HG02970 (cell line): ENCODE results near the gene TRPV4.

Experiments used
- ATAC-seq: cut with Tn5 transposase; IDR thresholded peaks from one replicate; pipeline ENCODE4 v1.9.1; 2021; ENCODE audit warnings: mild to moderate bottlenecking, moderate library complexity, moderate number of reproducible peaks; ENCODE audit not compliant: unreplicated experiment, low FRiP score

TRPV4 gene

DNA sequence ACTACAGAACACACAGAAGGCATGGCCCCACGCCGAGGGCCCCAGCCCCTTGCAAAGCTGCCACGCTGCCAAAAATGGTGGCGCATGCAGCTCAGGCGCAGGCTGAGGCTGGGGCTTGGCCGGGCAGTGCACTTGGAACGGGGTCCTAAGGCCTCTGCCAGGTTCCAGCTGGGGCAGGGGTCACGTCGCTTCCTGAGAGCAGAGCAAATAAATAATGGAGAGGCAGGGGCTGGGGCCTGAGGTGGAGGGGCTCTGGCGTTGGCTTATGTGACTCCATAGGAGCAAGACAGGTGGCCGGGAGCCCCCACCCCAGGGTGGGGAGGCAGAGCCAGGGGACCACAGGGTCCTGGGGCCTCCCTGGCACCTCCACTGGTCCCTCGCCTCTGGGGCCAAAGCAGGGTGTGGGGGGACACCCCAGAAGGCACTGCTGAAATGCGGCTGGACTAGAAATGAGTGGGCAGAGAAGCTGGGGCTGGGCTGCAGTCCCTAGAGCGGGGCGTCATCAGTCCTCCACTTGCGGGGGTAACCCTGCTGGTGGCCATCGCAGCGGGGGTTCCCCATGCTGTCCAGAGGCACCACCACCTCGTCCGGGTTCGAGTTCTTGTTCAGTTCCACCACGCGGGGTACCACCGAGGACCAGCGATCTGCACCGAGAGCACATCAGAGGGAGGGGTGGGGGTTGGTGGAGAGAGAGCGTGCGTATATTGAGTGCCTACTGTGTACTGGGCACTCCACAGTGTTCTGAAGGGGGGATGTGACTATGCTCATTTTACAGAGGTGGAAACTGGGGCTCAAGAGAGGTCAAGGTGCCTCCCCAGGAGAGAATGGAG, 49.8 kb downstream of the TRPV4 start:
- no peak for ATAC-seq

DNA sequence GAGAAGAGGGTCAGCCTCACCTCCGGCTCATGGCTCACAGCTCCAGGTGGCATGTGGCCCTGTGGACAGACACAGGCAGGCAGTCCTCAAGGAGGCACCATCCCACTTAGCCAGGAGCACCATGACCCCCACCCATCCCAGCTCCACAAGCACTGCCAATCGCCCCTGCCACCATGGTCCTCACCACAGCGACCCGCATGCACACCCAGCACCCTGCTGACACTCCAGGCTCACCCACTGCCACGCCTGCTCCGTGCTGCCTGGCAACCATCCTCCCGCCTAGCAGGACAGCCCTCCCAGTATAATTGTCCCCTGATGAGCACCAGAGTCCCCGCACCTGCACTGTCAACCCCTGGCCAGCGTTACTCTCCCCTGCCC, 50.9 kb downstream of the TRPV4 start:
- ATAC-seq: no peak

DNA sequence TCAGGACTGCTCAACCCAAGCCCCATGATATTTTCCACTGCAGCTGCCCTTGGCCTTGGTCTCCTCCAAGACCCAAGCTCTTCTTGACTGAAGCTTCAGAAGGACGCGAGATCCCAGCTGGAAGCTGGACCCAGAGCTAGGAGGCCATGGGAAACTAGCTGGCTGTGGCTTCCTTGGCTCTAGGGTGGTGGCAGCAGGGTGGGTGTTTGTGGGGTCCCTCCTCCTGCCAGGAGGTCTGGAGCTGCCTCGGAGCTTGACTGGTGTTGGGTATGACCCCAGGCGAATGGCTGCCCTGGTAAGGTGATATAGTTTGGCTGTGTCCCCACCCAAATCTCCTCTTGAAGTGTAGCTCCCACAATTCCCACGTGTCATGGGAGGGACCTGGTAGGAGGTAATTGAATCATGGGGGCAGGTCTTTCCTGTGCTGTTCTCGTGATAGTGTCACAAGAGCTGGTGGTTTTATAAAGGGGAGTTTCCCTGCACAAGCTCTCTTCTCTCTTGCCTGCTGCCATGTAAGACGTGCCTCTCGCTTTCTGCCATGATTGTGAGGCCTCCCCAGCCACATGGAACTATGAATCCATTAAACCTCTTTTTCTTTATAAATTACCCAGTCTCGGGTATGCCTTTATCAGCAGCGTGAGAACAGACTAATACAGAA, 51.4 kb downstream of the TRPV4 start:
- no peak for ATAC-seq

DNA sequence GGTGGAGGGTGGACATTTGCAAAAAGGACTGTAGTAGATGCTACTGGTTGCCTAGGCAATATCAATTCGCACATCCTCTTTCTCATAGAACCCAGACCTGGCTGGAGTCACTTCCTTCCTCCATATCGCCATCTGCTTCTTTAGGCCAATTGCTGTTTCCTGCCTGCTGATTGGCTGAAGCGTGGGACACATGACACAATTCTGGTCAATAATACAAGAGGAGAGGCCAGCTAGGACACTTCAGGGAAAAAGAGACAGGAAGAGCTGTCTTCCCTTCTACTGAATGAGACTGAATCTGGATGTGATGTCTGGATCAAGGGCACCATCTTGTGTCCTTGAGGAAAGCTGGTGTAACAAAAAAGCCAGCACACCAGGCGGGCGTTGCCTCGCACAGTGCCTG, 53.8 kb downstream of the TRPV4 start:
- no peak for ATAC-seq

DNA sequence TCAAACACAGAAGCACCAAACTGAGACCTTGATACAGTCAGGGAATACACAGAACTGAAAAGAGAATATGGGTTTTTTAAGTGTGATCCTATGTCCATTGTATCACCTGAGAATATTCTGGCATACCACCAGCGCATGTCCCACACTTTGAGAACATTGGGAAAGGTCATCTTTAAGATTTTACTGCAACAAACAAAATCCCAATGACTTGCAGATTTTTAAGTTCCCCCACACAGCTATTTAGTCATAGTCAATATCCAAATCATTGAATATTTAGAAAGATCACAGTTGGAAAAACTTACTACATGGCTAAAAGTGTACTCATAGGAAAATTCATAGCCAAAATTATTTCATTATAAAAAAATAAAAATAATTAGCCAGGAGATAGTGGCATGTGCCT, 54.5 kb downstream of the TRPV4 start:
- no peak for ATAC-seq

DNA sequence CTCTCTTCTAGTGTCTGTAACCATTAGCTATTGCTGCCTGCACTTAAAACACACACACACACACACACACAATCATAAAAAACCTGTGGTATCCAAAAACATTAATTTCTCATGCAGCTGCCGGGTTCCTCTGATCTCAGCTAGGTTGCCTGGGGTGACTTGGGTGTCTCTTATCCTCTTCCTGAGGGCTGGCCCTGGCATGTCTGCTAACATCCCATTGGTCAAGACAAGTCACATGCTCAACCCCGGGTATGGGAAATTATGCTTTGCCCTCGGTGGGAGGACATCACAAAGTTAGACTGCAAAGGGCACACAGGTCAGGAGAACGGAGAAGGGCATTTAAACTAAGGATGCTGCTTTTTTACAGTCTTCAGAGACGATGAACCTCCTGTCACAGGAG, 55.7 kb downstream of the TRPV4 start:
- no peak for ATAC-seq

DNA sequence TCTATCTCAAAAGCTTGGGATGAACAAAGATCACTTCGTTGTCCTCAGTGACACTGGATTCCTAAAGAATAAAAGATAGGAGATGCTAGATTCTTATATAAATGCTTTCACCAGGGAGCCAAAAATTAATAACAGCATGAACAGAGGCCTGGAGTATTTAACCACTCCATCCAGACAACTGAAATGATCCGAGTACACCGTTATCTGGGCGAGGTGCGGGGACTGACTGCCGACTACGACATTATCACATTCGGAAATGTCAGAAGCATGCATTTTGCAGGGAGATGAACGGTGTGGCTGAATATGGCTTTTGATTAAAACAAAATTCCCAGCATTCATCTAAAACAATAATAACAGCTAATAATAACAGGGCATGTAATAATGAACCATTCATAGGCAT, 56.6 kb downstream of the TRPV4 start:
- ATAC-seq: no peak

DNA sequence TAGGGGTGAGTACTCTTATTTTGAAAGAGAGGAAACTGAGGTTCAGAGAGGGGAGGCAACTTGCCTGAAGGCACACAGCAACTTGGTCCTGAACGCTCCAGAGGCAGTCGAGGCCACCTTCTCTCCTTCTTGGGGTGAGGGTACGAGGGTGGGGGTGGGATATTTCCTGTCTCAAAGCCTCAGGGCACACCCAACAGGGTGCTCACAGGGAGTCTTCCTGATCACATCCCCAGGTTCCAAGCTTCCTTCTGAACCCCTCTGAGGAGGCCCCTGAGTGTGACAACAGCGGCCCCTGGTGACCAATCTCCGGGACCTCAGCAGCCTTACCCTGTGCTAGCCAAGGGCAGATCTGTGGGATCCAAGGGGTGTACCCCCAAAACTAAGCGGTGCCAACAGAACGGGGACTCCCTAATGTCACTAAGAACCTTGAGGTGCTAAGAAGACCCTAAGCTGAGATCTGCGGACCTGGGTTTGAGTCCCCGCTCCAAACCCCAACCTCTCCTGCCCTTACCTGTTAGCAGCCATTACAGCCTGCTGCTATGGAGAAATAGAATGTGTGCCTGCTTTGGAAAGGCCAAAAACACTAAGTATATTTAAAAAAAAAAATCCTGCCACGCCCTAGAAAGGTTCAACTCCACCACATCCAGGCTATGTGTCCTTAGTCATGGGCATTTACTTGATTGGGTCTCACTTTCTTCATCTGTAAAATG, 57.9 kb downstream of the TRPV4 start:
- no peak for ATAC-seq

DNA sequence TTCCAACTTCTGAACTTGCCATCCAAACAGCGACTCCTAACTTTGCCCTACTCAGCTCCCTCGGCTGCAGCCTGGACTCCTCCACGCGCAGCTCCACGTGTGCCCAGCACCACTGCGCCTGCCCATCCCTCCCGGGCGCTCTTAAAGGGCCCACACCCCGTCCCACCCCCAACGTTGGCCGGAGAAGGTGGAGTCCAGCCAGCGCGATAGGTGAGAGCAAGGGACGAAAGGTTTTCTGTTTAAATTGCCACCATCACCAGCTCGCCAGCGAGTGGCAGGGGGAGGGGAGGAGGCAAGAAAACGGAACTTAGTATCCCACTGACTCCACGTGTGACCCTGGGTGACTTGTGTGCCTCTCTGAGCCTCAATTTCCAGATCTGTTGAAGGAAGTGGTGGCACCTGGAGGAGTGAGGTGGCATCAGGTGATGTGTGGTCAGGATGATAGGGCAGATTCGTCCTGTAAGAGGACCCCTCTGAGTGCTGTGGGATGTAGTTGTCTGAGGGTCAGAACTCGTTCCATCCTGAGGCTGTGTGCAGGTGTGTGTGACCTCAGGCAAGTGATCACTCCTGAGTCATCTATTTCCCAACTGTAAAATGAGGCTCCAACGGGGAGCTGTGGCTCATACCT, 59.7 kb downstream of the TRPV4 start:
- no peak for ATAC-seq

DNA sequence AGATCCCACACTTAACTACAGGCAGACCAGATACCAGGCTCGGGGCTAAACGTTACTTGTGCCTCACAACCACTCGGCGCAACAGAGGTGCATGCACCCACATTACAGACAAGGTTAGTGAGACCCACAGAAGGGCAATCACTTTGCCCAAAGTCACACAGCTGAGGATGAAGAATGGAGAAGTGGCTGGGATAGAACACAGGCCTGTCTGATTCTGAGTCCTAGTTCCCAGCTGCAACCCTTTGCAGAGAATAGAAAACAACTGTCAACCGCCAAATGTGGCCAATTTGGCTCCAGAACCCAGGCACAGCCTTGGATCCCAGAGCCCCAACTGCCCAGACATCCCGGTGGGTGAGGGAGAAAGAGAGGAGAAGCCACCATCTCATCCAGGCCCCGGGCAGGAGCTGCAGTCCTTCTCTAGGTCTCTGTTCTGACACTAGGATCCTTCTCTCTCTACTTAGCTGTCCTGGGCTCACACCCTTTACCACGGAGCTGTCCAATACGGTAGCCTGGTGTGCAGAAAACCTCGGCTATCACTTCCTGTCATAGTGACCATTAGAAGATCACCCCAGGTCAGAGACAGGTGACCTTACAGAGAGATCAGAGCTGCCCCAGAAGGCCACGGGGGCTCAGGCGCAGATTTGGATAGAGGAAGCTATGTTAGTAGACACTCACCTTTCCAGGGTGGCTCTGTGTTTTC, 60.4 kb downstream of the TRPV4 start:
- ATAC-seq: no peak

DNA sequence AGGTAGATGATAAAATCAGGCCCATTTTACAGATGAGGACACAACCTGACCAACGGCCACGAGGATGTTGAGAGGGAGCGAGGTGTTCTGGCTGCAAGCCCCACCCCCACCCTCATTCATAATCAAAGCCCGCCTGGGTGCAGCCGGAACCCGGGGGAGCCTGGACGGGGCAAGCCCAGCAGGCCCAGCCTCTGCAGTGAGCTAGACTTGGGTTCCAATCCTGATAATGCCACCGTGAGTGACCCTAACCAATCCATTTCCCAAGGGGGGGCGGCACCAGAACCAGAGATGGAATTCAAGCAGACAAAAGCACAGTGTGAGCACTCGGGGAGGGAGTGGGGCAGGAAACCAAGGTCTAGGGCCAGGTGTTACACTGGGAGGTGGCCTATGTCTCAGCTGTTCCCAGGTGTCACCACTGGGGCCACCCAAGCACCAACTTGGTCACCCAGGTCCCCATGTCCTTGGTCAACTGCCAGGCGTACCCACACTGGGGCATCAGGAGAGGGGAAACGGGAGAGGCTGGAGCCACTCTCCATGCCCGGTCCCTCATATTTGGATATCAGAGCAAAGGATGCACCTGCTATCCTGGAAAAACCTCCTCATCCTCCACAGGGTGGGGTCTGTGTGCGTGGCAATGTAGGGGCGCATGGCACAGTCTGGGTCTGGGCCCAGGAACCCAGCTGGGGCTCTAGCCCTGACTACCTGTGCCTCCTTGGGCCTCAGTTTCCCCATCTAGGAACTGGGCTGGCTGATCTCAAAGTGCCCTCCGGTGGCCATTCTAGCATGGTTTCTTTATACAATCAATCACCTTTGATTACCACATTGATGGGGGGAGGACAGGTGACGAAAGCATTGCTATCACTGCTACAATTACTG, 61.2 kb downstream of the TRPV4 start:
- ATAC-seq: no peak

DNA sequence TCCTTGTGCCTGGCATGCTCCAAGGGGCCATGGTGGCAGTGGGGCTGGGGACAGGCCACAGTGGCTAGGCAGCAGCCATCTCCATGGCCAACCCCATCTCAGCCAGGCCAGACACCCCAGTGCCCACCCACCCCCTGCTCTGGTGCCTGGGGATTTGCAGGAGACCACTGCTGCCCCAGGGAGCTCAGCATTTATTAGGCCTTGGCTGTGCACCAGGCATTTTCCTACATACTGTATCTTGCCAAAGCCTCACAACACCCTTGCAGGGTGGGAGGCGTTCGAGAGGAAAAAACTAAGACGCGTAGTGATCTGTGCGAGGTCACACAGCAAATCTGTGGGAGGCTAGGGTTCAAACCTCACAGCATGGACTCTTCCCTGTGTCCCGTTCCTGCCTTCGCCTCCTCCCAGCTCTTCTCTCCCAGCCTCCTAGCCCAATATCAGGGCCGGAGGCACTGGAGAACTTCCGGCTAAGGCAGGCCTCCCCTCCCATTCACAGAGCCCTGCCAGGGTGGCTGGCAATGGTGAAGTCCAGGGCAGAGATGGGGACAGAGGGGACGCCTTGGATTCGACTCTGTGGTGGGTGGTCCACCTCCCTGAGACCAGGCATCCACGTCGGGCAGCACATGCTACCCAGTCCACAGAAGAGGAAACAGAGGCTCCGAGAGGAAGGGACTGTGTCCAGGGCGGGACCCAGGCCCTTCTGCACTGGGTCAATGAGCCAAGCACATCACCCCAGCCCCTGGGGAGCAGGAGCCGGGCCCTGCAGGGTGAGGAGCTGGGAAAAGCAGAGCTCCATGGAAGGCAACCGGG, 62.1 kb downstream of the TRPV4 start:
- no peak for ATAC-seq

DNA sequence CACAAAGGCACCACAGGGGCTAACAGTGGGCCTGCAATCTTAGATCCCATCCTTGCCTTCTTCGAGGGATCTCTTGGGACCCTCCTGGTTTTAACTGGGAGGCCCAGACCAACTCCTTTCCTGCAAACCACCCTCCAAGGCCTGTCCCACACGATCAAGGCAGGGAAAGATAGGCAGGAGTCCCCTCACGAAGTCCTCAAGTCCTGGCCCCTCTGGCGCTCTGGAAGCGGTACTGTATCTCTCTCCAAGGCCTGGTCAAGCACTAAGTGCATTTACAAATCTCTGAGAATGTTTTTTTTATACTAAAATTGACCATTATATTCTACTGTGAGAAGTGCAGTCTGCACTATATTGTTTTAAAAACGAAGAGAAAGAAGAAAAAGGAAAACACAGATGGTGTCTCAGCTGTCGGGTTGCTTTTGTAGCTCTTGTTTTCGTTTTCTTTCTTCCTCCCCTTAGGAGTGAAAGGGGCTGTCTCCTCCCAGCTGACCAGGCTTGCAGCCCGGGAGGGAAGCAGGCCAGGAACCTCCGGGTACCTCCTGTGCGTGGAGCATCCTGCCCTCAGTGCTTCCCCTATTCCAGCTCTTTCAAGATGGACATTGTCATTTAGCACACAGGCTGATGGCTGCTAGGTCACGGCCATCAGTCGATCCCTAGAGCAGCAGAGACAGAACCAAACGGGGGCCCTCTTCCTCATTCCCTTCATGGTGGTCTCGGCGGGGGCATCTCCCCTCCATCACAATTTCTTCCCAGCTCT, 62.9 kb downstream of the TRPV4 start:
- no peak for ATAC-seq

DNA sequence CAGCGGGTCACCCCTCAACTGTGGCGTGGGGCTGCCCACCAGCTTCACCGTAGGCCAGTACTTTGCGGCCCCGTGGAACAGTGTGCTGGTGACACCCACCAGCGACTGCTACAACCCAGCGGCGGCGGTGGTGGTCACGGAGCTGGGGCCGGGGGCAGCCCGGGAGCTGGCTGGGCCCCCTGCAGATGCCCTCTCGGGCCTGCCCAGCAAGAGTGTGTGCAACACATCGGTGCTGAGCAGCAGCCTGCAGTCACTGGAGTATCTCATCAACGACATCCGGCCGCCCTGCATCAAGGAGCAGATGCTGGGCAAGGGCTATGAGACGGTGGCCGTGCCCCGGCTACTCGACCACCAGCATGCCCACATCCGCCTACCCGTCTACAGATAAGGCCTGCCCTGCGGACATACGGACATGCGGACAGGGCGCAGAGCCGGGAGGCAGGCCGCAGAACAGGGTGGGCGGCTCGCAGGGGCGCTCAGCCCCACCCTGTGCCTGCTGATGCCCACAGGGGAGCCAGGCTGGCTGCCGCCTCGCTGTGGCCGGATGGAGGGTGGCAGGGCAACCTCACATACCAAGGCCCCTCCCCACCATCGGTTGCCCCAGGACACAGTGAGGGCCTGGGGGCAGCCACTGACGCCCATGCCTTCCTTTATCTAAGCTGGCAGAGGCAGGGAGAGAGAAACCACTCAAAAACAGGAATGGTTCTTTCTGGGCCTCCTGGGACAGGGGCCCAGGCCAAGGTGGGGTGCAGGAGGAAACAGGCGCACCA, 64.1 kb downstream of the TRPV4 start:
- ATAC-seq: no peak

DNA sequence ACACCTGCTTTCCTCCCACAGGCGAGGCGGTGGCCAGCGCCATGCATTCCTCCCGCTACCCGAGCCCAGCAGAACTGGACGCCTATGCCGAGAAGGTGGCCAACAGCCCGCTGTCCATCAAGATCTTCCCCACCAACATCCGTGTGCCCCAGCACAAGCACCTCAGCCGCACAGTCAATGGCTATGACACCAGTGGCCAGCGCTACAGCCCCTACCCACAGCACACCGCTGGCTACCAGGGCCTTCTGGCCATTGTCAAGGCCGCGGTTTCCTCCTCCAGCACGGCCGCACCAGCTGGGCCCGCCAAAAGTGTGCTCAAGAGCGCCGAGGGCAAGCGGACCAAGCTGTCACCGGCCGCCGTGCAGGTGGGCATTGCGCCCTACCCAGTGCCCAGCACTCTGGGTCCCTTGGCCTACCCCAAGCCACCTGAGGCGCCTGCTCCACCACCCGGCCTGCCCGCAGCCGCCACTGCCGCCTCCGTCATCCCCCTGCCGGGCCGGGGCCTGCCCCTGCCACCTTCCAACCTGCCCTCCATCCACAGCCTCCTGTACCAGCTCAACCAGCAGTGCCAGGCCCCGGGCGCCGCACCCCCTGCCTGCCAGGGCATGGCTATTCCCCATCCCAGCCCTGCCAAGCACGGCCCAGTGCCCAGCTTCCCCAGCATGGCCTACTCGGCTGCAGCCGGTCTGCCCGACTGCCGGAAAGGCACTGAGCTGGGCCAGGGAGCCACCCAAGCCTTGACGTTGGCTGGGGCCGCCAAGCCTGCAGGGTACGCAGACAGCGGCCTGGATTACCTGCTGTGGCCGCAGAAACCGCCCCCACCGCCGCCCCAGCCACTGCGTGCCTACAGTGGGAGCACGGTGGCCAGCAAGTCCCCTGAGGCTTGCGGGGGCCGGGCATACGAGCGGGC, 65.0 kb downstream of the TRPV4 start:
- no peak for ATAC-seq

DNA sequence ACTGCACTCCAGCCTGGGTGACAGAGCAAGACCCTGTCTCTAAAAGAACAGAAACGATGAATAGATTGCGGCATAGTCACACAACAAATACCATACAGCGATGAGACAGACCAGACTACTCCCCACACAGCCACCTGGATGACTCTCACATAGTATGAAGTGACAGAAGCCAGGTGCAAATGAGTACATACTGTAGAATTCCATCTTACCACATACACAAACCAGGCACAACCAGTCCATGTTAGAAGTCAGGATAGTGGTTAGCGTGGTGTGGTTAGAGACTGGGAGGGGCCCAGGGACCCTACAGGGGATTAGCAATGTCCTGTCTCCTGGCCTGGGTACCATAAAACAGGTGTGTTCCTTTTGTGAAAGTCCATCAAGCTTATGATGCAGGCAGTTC, 65.7 kb downstream of the TRPV4 start:
- no peak for ATAC-seq
